SK-N-SH (cell line): ENCODE measurements around the gene SLC47A1.

Source experiments
- CHD2 ChIP-seq: fragments of 150-350 bp; IDR thresholded peaks from 2 replicates; pipeline ENCODE4 v1.6.1; 2018; ENCODE audit warnings: low read length; ENCODE audit not compliant: partially characterized antibody
- EP300 ChIP-seq, 2 experiments: IDR thresholded peaks; 2 replicates each; pipeline versions ENCODE4 v1.4.0 to v1.6.1; 2012; ENCODE audit warnings: borderline replicate concordance in 1 of 2, low read depth in 1 of 2, low read length in 1 of 2
- FOXM1 ChIP-seq: IDR thresholded peaks from 2 replicates; pipeline ENCODE4 v1.4.0; 2012; ENCODE audit warnings: low read depth, mild to moderate bottlenecking
- MXI1 ChIP-seq: IDR thresholded peaks from 2 replicates; pipeline ENCODE4 v1.6.1; 2012; ENCODE audit warnings: mild to moderate bottlenecking, low read depth, low read length, improper control_type of control experiment
- POLR2AphosphoS5 ChIP-seq: IDR thresholded peaks from 2 replicates; pipeline ENCODE4 v1.6.1; 2012; ENCODE audit warnings: low read depth, low read length
- RCOR1 ChIP-seq: fragments of 150-350 bp; IDR thresholded peaks from 2 replicates; pipeline ENCODE4 v1.6.1; 2017; ENCODE audit warnings: antibody characterized with exemption, low read length
- USF2 ChIP-seq: fragments of 150-350 bp; IDR thresholded peaks from 2 replicates; pipeline ENCODE4 v1.6.1; 2017; ENCODE audit warnings: antibody characterized with exemption, low read length, low read depth, borderline replicate concordance
- TF ChIP-seq, protein P1 (sequence below): fragments of 200-600 bp; sonication (generic); IDR thresholded peaks from 2 replicates; pipeline ENCODE4 v1.6.1; 2017; ENCODE audit warnings: antibody characterized with exemption, mild to moderate bottlenecking, moderate library complexity
- TF ChIP-seq, protein P2 (sequence below): fragments of 150-350 bp; IDR thresholded peaks from 2 replicates; pipeline ENCODE4 v1.6.1; 2016; ENCODE audit warnings: mild to moderate bottlenecking, low read depth, low read length
- TF ChIP-seq, protein P3 (sequence below): IDR thresholded peaks from 2 replicates; pipeline ENCODE4 v1.4.0; 2012; ENCODE audit warnings: low read depth

- TF ChIP-seq, protein P1, sequence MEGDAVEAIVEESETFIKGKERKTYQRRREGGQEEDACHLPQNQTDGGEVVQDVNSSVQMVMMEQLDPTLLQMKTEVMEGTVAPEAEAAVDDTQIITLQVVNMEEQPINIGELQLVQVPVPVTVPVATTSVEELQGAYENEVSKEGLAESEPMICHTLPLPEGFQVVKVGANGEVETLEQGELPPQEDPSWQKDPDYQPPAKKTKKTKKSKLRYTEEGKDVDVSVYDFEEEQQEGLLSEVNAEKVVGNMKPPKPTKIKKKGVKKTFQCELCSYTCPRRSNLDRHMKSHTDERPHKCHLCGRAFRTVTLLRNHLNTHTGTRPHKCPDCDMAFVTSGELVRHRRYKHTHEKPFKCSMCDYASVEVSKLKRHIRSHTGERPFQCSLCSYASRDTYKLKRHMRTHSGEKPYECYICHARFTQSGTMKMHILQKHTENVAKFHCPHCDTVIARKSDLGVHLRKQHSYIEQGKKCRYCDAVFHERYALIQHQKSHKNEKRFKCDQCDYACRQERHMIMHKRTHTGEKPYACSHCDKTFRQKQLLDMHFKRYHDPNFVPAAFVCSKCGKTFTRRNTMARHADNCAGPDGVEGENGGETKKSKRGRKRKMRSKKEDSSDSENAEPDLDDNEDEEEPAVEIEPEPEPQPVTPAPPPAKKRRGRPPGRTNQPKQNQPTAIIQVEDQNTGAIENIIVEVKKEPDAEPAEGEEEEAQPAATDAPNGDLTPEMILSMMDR, result no peak
- TF ChIP-seq EP300 (IDR thresholded peaks at IDR 0.05; ENCODE audit: borderline replicate concordance in 1 of 2, low read depth in 1 of 2, low read length in 1 of 2) (no peak), USF2 (no peak), RCOR1 (no peak), FOXM1 (no peak), CHD2 (no peak), POLR2AphosphoS5 (no peak), MXI1 (no peak)
- TF ChIP-seq, protein P2, sequence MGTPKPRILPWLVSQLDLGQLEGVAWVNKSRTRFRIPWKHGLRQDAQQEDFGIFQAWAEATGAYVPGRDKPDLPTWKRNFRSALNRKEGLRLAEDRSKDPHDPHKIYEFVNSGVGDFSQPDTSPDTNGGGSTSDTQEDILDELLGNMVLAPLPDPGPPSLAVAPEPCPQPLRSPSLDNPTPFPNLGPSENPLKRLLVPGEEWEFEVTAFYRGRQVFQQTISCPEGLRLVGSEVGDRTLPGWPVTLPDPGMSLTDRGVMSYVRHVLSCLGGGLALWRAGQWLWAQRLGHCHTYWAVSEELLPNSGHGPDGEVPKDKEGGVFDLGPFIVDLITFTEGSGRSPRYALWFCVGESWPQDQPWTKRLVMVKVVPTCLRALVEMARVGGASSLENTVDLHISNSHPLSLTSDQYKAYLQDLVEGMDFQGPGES, result no peak
- TF ChIP-seq, protein P3, sequence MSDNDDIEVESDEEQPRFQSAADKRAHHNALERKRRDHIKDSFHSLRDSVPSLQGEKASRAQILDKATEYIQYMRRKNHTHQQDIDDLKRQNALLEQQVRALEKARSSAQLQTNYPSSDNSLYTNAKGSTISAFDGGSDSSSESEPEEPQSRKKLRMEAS, result no peak
Observed at GRCh38 chr17:19590912-19591551, 57.4 kb downstream of the SLC47A1 start.
